ENCODE data around the gene GNA15. TPM values are rescaled to one million over a fixed set of nuclear protein-coding genes. Genes with fewer than 3 reads are reported as not detected.

Gene GNA15
- polyA plus RNA-seq, 3 donors: 38.7 to 45.0 (median 41.3) TPM

DNA sequence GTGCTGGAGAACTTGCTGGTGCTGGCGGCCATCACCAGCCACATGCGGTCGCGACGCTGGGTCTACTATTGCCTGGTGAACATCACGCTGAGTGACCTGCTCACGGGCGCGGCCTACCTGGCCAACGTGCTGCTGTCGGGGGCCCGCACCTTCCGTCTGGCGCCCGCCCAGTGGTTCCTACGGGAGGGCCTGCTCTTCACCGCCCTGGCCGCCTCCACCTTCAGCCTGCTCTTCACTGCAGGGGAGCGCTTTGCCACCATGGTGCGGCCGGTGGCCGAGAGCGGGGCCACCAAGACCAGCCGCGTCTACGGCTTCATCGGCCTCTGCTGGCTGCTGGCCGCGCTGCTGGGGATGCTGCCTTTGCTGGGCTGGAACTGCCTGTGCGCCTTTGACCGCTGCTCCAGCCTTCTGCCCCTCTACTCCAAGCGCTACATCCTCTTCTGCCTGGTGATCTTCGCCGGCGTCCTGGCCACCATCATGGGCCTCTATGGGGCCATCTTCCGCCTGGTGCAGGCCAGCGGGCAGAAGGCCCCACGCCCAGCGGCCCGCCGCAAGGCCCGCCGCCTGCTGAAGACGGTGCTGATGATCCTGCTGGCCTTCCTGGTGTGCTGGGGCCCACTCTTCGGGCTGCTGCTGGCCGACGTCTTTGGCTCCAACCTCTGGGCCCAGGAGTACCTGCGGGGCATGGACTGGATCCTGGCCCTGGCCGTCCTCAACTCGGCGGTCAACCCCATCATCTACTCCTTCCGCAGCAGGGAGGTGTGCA, 43.3 kb downstream of the GNA15 start:
- Histone ChIP-seq H3K27ac (ENCODE audit: low read depth in 1 of 2, low read length in 2 of 2) (peak overlapping the region; percentile 87 to 91), H3K9me3 (replicated peaks in 1 of 2; ENCODE audit: control insufficient read depth in 1 of 2, insufficient read depth in 1 of 2, low read length in 2 of 2) (no peaks in the 10 kb centered on the region), H2AFZ (ENCODE audit: insufficient read depth, low read depth, low read length, poor library complexity, severe bottlenecking) (peak overlapping the region; percentile 71), H3K4me3 (replicated peaks in 1 of 3; ENCODE audit: low read depth in 2 of 3, low read length in 3 of 3) (peak overlapping the region; percentile 64 to 94 (median 90)), H3K4me1 (ENCODE audit: control insufficient read depth in 1 of 2, insufficient read depth in 2 of 2, low read length in 2 of 2) (peaks cover 61 to 72% of the 10 kb centered on the region in 2 donors), H3K4me2 (replicated peaks; ENCODE audit: extremely low read depth, low read length, poor library complexity, severe bottlenecking) (peak overlapping the region; percentile 85), H3K27me3 (ENCODE audit: control insufficient read depth in 2 of 2, insufficient read depth in 2 of 2, low read length in 2 of 2) (no peaks in the 10 kb centered on the region), H4K20me1 (ENCODE audit: insufficient read depth, low read length) (peaks cover 38% of the 10 kb centered on the region), H3K9ac (ENCODE audit: insufficient read depth, low read length, poor library complexity, severe bottlenecking) (peak overlapping the region; percentile 90), H3K36me3 (replicated peaks in 1 of 2; ENCODE audit: control insufficient read depth in 1 of 2, insufficient read depth in 2 of 2, low read length in 2 of 2) (peaks cover 0 to 7% of the 10 kb centered on the region in 2 donors), H3K79me2 (ENCODE audit: insufficient read depth, low read length) (peaks cover 77% of the 10 kb centered on the region)
- peaks cover 11% of the 10 kb centered on the region in 2 donors for H3K36me3 Mint-ChIP-seq
- H3K4me3 Mint-ChIP-seq: peak overlapping the region; percentile 92 to 99
- peaks cover 44% of the 10 kb centered on the region for H3K4me1 Mint-ChIP-seq
- H3K27ac Mint-ChIP-seq: peak overlapping the region; percentile 93 to 99 (median 96)
- WGBS (ENCODE audit: insufficient coverage): under 1% methylated on average over 52 of the region's 52 CpGs
- peak; percentile 43 to 57 (median 56) for DNase-seq
- peaks cover 0 to 10% (median 0%) of the 10 kb centered on the region in 3 donors for H3K27me3 Mint-ChIP-seq (ENCODE audit: low read depth in 3 of 3)
- intact Hi-C loops (cut with micrococcal nuclease): loop anchor here in 1 of 2 donors (5.0 kb wide), 1 partner anchor 37 kb away; no protein-coding TSS in a partner anchor
- TF ChIP-seq, protein P1, sequence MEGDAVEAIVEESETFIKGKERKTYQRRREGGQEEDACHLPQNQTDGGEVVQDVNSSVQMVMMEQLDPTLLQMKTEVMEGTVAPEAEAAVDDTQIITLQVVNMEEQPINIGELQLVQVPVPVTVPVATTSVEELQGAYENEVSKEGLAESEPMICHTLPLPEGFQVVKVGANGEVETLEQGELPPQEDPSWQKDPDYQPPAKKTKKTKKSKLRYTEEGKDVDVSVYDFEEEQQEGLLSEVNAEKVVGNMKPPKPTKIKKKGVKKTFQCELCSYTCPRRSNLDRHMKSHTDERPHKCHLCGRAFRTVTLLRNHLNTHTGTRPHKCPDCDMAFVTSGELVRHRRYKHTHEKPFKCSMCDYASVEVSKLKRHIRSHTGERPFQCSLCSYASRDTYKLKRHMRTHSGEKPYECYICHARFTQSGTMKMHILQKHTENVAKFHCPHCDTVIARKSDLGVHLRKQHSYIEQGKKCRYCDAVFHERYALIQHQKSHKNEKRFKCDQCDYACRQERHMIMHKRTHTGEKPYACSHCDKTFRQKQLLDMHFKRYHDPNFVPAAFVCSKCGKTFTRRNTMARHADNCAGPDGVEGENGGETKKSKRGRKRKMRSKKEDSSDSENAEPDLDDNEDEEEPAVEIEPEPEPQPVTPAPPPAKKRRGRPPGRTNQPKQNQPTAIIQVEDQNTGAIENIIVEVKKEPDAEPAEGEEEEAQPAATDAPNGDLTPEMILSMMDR (IDR thresholded peaks at IDR 0.05): no peak
- H3K9me3 Mint-ChIP-seq: peaks cover 0 to 3% (median 0%) of the 10 kb centered on the region in 7 donors

DNA sequence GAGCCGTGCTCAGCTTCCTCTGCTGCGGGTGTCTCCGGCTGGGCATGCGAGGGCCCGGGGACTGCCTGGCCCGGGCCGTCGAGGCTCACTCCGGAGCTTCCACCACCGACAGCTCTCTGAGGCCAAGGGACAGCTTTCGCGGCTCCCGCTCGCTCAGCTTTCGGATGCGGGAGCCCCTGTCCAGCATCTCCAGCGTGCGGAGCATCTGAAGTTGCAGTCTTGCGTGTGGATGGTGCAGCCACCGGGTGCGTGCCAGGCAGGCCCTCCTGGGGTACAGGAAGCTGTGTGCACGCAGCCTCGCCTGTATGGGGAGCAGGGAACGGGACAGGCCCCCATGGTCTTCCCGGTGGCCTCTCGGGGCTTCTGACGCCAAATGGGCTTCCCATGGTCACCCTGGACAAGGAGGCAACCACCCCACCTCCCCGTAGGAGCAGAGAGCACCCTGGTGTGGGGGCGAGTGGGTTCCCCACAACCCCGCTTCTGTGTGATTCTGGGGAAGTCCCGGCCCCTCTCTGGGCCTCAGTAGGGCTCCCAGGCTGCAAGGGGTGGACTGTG, 44.0 kb downstream of the GNA15 start:
- Mint-ChIP-seq H3K4me3 (peak overlapping the region; percentile 92 to 99), H3K4me1 (peaks cover 50% of the 10 kb centered on the region), H3K36me3 (peaks cover 15 to 17% of the 10 kb centered on the region in 2 donors), H3K27ac (peak overlapping the region; percentile 93 to 99 (median 96)), H3K9me3 (peaks cover 0 to 3% (median 0%) of the 10 kb centered on the region in 7 donors), H3K27me3 (ENCODE audit: low read depth in 3 of 3) (peaks cover 0 to 10% (median 0%) of the 10 kb centered on the region in 3 donors)
- intact Hi-C loops (cut with micrococcal nuclease): loop anchor here (5.0 to 10.0 kb wide), 3 partner anchors 33 to 355 kb away; no protein-coding TSS in a partner anchor
- TF ChIP-seq, protein P1 (IDR thresholded peaks at IDR 0.05): no peak
- H3K79me2 ChIP-seq (ENCODE audit: insufficient read depth, low read length): peaks cover 82% of the 10 kb centered on the region
- no peaks in the 10 kb centered on the region for H3K27me3 ChIP-seq (ENCODE audit: control insufficient read depth in 2 of 2, insufficient read depth in 2 of 2, low read length in 2 of 2)
- H3K4me3 ChIP-seq (replicated peaks in 1 of 3; ENCODE audit: low read depth in 2 of 3, low read length in 3 of 3): peak overlapping the region; percentile 64 to 94 (median 90)
- 0% methylated on average over 29 of the region's 31 CpGs for WGBS (ENCODE audit: insufficient coverage)
- H2AFZ ChIP-seq (ENCODE audit: insufficient read depth, low read depth, low read length, poor library complexity, severe bottlenecking): peak overlapping the region; percentile 71
- H4K20me1 ChIP-seq (ENCODE audit: insufficient read depth, low read length): peaks cover 45% of the 10 kb centered on the region
- H3K9me3 ChIP-seq (replicated peaks in 1 of 2; ENCODE audit: control insufficient read depth in 1 of 2, insufficient read depth in 1 of 2, low read length in 2 of 2): no peaks in the 10 kb centered on the region
- peak overlapping the region; percentile 90 for H3K9ac ChIP-seq (ENCODE audit: insufficient read depth, low read length, poor library complexity, severe bottlenecking)
- H3K4me1 ChIP-seq (ENCODE audit: control insufficient read depth in 1 of 2, insufficient read depth in 2 of 2, low read length in 2 of 2): peaks cover 65 to 78% of the 10 kb centered on the region in 2 donors
- H3K4me2 ChIP-seq (replicated peaks; ENCODE audit: extremely low read depth, low read length, poor library complexity, severe bottlenecking): peak overlapping the region; percentile 85
- peak overlapping the region; percentile 87 to 91 for H3K27ac ChIP-seq (ENCODE audit: low read depth in 1 of 2, low read length in 2 of 2)
- peaks cover 0 to 10% of the 10 kb centered on the region in 2 donors for H3K36me3 ChIP-seq (replicated peaks in 1 of 2; ENCODE audit: control insufficient read depth in 1 of 2, insufficient read depth in 2 of 2, low read length in 2 of 2)
- DNase-seq: peak; percentile 35 to 68 (median 51)
